IPS DF 4.7 (cell line): ENCODE results near the gene DYNLRB2.

ENCODE experiments used
- DNase-seq: peaks from one replicate; pipeline ENCODE4 v3.0.0-alpha.2; 2013; ENCODE audit warnings: low spot score; ENCODE audit errors: extremely low read depth

The DYNLRB2 gene

GRCh38 chr16:80547145-80547544 is 6.4 kb downstream of the DYNLRB2 start:
- no peak for DNase-seq

- no peak for DNase-seq
These were observed 11.5 kb downstream of the DYNLRB2 start for GRCh38 chr16:80552277-80552676.

GRCh38 chr16:80554033-80554432 is 13.2 kb downstream of the DYNLRB2 start:
- DNase-seq: no peak

GRCh38 chr16:80556481-80556880 is 15.7 kb downstream of the DYNLRB2 start:
- no peak for DNase-seq

- DNase-seq: no peak
These were observed 16.2 kb downstream of the DYNLRB2 start for GRCh38 chr16:80557037-80557436.

GRCh38 chr16:80559369-80559768 is 18.6 kb downstream of the DYNLRB2 start:
- DNase-seq: no peak

- no peak for DNase-seq
These were observed 22.3 kb downstream of the DYNLRB2 start for GRCh38 chr16:80563066-80563465.

- DNase-seq: no peak
These were observed 23.6 kb downstream of the DYNLRB2 start for GRCh38 chr16:80564394-80564793.

- no peak for DNase-seq
These were observed 28.8 kb downstream of the DYNLRB2 start for GRCh38 chr16:80569440-80570105.

- no peak for DNase-seq
These were observed 29.3 kb downstream of the DYNLRB2 start for GRCh38 chr16:80570106-80570478.

- DNase-seq: no peak
These were observed 32.9 kb downstream of the DYNLRB2 start for GRCh38 chr16:80573700-80574120.

GRCh38 chr16:80576343-80576912 is 35.6 kb downstream of the DYNLRB2 start:
- DNase-seq: no peak

- no peak for DNase-seq
These were observed 36.9 kb downstream of the DYNLRB2 start for GRCh38 chr16:80577485-80578280.

- DNase-seq: no peak
These were observed 39.5 kb downstream of the DYNLRB2 start for GRCh38 chr16:80580109-80580832.

- no peak for DNase-seq
These were observed 42.7 kb downstream of the DYNLRB2 start for GRCh38 chr16:80583466-80583865.

GRCh38 chr16:80585764-80586163 is 45.0 kb downstream of the DYNLRB2 start:
- no peak for DNase-seq

GRCh38 chr16:80586476-80586875 is 45.7 kb downstream of the DYNLRB2 start:
- DNase-seq: no peak

- no peak for DNase-seq
These were observed 46.3 kb downstream of the DYNLRB2 start for GRCh38 chr16:80587071-80587470.

GRCh38 chr16:80591071-80591915 is 50.5 kb downstream of the DYNLRB2 start:
- no peak for DNase-seq

GRCh38 chr16:80592273-80592672 is 51.5 kb downstream of the DYNLRB2 start:
- DNase-seq: no peak

- DNase-seq: no peak
These were observed 54.0 kb downstream of the DYNLRB2 start for GRCh38 chr16:80594756-80595155.
